Smooth muscle cell (in vitro differentiated cells): ENCODE data around the gene ZC3H7B. TPM values are rescaled to one million over a fixed set of nuclear protein-coding genes. Genes with fewer than 3 reads are reported as not detected.

Experiments
- DNase-seq: peaks from one replicate; lab custom pipeline; 2025; ENCODE audit not compliant: unreplicated experiment; lab: John Stamatoyannopoulos, UW
- H2AFZ ChIP-seq: fragments of 200-600 bp; sonication (generic); 2 replicates; pipeline ENCODE4 v1.6.0; 2016; ENCODE audit warnings: antibody characterized with exemption, low read depth, mild to moderate bottlenecking
- H3F3A ChIP-seq: fragments of 200-600 bp; sonication (generic); 2 replicates; pipeline ENCODE4 v1.6.0; 2017; ENCODE audit warnings: antibody characterized with exemption, low read depth
- H3K27ac ChIP-seq: fragments of 200-600 bp; sonication (generic); 2 replicates; pipeline ENCODE4 v1.5.1; 2016; ENCODE audit warnings: low read depth, mild to moderate bottlenecking
- H3K27me3 ChIP-seq: fragments of 200-600 bp; sonication (generic); 2 replicates; pipeline ENCODE4 v1.6.1; 2016; ENCODE audit warnings: low read depth, mild to moderate bottlenecking
- H3K36me3 ChIP-seq: fragments of 200-600 bp; sonication (generic); 2 replicates; pipeline ENCODE4 v1.5.1; 2016; ENCODE audit warnings: low read depth
- H3K4me1 ChIP-seq: fragments of 200-600 bp; sonication (generic); 2 replicates; pipeline ENCODE4 v1.5.1; 2016; ENCODE audit warnings: low read depth
- H3K4me2 ChIP-seq: fragments of 200-600 bp; sonication (generic); 2 replicates; pipeline ENCODE4 v1.6.0; 2016; ENCODE audit warnings: mild to moderate bottlenecking
- H3K4me3 ChIP-seq: fragments of 200-600 bp; sonication (generic); 2 replicates; pipeline ENCODE4 v1.5.1; 2016; ENCODE audit warnings: mild to moderate bottlenecking
- H3K79me2 ChIP-seq: fragments of 200-600 bp; sonication (generic); 2 replicates; pipeline ENCODE4 v1.6.0; 2016; ENCODE audit warnings: low read depth, mild to moderate bottlenecking
- H3K9ac ChIP-seq: fragments of 200-600 bp; sonication (generic); 2 replicates; pipeline ENCODE4 v1.6.0; 2016; ENCODE audit warnings: low read depth
- H3K9me3 ChIP-seq: fragments of 200-600 bp; sonication (generic); replicated peaks from 2 replicates; pipeline ENCODE4 v1.5.1; 2016; ENCODE audit warnings: low read depth
- H4K20me1 ChIP-seq: fragments of 200-600 bp; sonication (generic); 2 replicates; pipeline ENCODE4 v1.6.0; 2016; ENCODE audit warnings: low read depth
- CTCF ChIP-seq: fragments of 200-600 bp; sonication (generic); IDR thresholded peaks from 2 replicates; pipeline ENCODE4 v1.5.1; 2017; ENCODE audit warnings: borderline replicate concordance, mild to moderate bottlenecking, antibody characterized with exemption; ENCODE audit not compliant: insufficient read depth, poor library complexity, severe bottlenecking
- WGBS: methylation state at CpG from one replicate; pipeline ENCODE4 v1.1.7; 2016; ENCODE audit warnings: low lambda C conversion rate; 5-methylcytosine and 5-hydroxymethylcytosine counted together
- polyA plus RNA-seq: library from polyadenylated mRNA; unstranded; fragments of >200 nt; fragmentation: Nextera tagmentation; extraction: Ambion mirVana; gene quantifications from 2 replicates; pipeline ENCODE4 v1.2.1, GENCODE V29; 2016
- total RNA-seq: library from RNA; depleted of rRNA; stranded (reverse); fragments of >200 nt; gene quantifications from 2 replicates; pipeline ENCODE4 v1.2.3, GENCODE V29; 2014

Gene ZC3H7B
- total and polyA plus RNA-seq, 2 experiments from 2014 or later, result 3.7 to 20.6 TPM

DNA sequence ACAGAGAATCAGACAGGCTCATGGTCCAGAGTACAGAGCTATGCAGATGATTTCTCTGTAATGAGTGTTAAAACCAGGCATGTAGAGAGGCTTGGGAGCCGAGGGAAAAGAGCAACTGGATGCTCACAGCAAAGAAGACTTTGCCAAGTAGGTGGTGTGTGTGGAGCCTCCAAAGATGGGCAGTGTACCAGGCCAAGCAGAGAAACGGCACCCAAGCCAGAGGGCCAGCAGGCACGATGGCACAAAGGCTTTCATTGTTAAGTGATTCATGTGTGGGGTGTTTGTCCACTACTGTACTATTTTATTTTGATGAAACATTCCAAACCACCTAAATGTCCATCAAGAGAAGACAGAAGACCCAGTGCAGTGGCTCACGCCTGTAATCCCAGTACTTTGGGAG lies 26.5 kb upstream of the ZC3H7B start:
- H4K20me1 ChIP-seq, result no peaks in the 10 kb centered on the region
- peaks cover 15% of the 10 kb centered on the region for H3K36me3 ChIP-seq
- 98% methylated on average over 4 of the region's 4 CpGs for WGBS
- no peak for TF ChIP-seq CTCF
- no peaks in the 10 kb centered on the region for H3K27me3 ChIP-seq
- H3K4me1 ChIP-seq, result no peaks in the 10 kb centered on the region
- DNase-seq, result no peak
- no peak overlapping the region for H2AFZ ChIP-seq
- H3K9me3 ChIP-seq, result no peaks in the 10 kb centered on the region
- H3K79me2 ChIP-seq, result peaks cover 7% of the 10 kb centered on the region
- H3F3A ChIP-seq, result no peaks in the 10 kb centered on the region
- no peak overlapping the region for H3K4me2 ChIP-seq
- H3K4me3 ChIP-seq, result no peak overlapping the region
- no peak overlapping the region for H3K27ac ChIP-seq
- H3K9ac ChIP-seq, result no peak overlapping the region

DNA sequence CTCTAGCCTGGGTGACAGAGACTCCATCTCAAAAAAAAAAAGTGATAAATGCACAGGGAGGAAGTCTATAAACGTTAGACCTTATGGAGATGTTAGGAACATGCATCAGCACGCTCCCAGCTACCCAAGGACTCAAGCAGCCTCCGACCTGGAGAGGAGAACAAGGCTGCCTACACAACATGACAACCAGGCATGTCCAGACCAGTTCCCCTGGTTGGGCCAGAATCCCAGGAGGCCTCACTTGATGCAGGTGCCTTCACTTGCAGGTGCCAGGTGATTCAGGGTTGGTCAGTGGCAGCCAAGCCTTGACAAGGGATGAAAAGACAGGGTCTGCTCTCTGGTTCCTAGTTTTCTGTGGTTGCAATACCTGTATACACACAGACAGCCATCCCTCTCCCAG lies 21.3 kb upstream of the ZC3H7B start:
- H3K9me3 ChIP-seq, result no peaks in the 10 kb centered on the region
- H3K79me2 ChIP-seq, result peaks cover 30% of the 10 kb centered on the region
- no peak for TF ChIP-seq CTCF
- peaks cover 10% of the 10 kb centered on the region for H3K36me3 ChIP-seq
- H3K4me1 ChIP-seq, result peaks cover 5% of the 10 kb centered on the region
- H3K4me2 ChIP-seq, result no peak overlapping the region
- WGBS, result 83% methylated on average over 3 of the region's 3 CpGs
- no peak for DNase-seq
- H3K4me3 ChIP-seq, result no peak overlapping the region
- H3K27me3 ChIP-seq, result no peaks in the 10 kb centered on the region
- peaks cover 6% of the 10 kb centered on the region for H3F3A ChIP-seq
- no peak overlapping the region for H3K27ac ChIP-seq
- peaks cover 9% of the 10 kb centered on the region for H4K20me1 ChIP-seq
- H3K9ac ChIP-seq, result no peak overlapping the region
- no peak overlapping the region for H2AFZ ChIP-seq

DNA sequence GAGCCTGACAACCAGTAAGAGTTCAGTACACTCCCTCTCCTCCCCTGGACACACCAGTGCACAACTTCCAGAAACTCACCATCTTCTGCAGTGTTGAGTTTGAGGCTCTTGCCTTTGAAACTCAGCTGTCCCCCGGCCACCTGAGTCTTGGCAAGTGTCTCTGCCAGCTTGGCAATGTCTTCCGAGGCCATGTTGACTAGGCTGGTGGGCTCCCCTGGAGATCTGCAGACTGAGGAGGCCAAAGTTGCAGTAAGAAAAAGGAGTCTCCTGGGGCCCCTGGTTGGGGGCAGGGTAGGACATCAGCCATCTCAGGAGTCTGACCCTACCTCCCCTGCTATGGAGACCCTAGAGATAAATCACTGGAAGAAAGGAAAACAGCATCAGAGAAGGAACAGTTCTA lies 20.5 kb upstream of the ZC3H7B start:
- Histone ChIP-seq H3K9me3 (no peaks in the 10 kb centered on the region), H2AFZ (no peak overlapping the region), H4K20me1 (peaks cover 9% of the 10 kb centered on the region), H3F3A (peaks cover 7% of the 10 kb centered on the region), H3K4me2 (no peak overlapping the region), H3K27me3 (no peaks in the 10 kb centered on the region), H3K9ac (no peak overlapping the region), H3K4me1 (peaks cover 6% of the 10 kb centered on the region), H3K4me3 (no peak overlapping the region), H3K27ac (no peak overlapping the region), H3K79me2 (peaks cover 30% of the 10 kb centered on the region), H3K36me3 (peaks cover 8% of the 10 kb centered on the region)
- WGBS, result 100% methylated on average over 2 of the region's 2 CpGs
- no peak for TF ChIP-seq CTCF
- no peak for DNase-seq

- H3K27me3 ChIP-seq, result no peaks in the 10 kb centered on the region
- H3K9ac ChIP-seq, result peak overlapping the region; percentile 81
- H3K79me2 ChIP-seq, result peaks cover 23% of the 10 kb centered on the region
- H3K27ac ChIP-seq, result peak overlapping the region; percentile 92
- H3F3A ChIP-seq, result peaks cover 7% of the 10 kb centered on the region
- H3K4me2 ChIP-seq, result peak overlapping the region; percentile 92
- peaks cover 11% of the 10 kb centered on the region for H3K4me1 ChIP-seq
- peak overlapping the region; percentile 66 for H3K4me3 ChIP-seq
- H2AFZ ChIP-seq, result no peak overlapping the region
- H3K36me3 ChIP-seq, result no peaks in the 10 kb centered on the region
- no peaks in the 10 kb centered on the region for H3K9me3 ChIP-seq
- no peak for DNase-seq
- H4K20me1 ChIP-seq, result peaks cover 9% of the 10 kb centered on the region
- no peak for TF ChIP-seq CTCF
- 86% methylated on average over 10 of the region's 10 CpGs for WGBS
These were observed 16.9 kb upstream of the ZC3H7B start for GRCh38 chr22:41284465-41284864.
